Measurements from ENCODE around the gene ADTRP.

GRCh38 chr6:11669696-11670095 is 108.9 kb downstream of the ADTRP start:
- TF ChIP-seq CTCF (conservative IDR thresholded peaks at IDR 0.05) (no peak), ZFX (IDR thresholded peaks at IDR 0.05) (no peak)
